HG02884 (cell line): ENCODE results near the gene TMEM273.
"Not testable (repeated sequence)": the region's sequence is repeated elsewhere in the genome, so short reads cannot be mapped to it uniquely, and the experiment has no call there.

ENCODE experiments used
- ATAC-seq: cut with Tn5 transposase; IDR thresholded peaks from one replicate; pipeline ENCODE4 v1.9.1; 2021; ENCODE audit warnings: mild to moderate bottlenecking, moderate library complexity; ENCODE audit not compliant: unreplicated experiment

The TMEM273 gene

DNA sequence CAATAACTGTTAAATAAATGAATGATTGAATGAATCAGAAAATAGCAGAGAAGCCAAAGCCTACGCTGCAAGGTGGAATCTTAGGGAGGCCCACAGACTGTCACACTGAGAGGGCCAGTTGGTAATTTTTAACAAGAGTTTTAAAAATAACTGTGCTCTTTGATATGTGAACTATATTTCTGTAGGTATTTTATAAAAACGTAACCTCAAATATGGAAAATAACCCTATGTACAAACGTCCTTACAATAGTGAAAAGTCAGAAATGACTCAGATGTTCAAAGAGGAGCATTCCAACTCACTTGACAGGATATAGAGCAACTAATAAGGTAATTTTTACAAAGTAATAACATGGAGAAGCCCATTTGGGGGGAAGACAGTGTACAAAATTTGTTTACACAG is 18.9 kb upstream of the TMEM273 start:
- ATAC-seq = peak; percentile 72

GRCh38 chr10:49205206-49205605 is 17.0 kb upstream of the TMEM273 start:
- ATAC-seq = no peak

GRCh38 chr10:49204119-49204518 is 15.9 kb upstream of the TMEM273 start:
- ATAC-seq = no peak

DNA sequence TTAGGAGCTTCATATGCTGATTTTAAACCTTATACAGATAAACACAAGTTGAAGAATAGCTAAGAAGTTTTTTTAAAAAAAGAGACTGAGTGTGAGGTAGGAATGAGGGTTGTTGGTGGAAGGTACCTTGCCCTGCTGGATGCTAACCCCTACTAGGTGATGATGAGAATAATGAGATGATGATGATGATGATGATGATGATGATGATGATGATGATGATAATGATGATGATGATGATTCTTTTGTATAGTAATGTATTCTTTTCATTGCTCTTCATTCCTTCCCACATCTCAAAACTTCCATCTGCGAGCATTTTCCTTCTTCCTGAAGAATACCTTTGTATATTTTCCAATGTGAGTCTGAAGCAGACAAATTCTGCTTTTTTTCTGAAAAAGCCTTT is 14.1 kb upstream of the TMEM273 start:
- no peak for ATAC-seq

DNA sequence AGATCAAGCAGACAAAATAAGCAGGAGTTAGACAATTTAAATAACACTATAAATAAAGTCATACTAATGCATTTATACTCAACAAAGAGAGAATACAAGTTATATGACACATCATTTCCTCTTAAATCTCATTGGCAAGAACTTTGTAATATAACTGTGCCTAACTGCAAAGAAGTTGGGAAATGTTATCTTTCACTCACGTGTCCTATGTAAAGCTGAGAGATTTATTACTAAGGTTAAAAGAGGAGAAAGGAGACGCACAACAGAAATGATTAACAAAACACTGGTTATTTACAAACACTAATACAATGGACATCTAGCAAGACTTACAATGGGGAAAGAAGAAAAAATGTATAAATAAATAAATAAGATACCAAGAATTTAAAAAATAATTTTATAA is 12.7 kb upstream of the TMEM273 start:
- ATAC-seq = no peak

DNA sequence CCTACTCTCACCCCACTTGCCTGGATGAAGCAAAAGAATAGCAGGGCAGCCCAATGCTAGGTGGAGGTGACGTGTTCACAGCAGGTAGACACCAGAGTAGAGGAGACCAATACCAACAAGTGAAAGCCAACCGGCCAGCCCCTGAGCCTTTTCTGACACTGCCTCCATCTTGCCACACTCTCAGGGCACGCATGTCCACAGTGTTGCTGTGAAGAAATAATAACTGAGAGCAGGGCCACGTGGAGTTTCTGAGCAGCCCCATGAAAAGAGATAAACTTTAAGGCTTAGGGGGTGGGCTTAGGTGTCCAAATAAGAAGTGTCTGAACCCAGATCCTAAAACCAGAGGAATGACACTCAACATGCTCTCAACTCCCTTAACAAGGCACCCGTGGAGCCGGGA is 9.0 kb upstream of the TMEM273 start:
- no peak for ATAC-seq

DNA sequence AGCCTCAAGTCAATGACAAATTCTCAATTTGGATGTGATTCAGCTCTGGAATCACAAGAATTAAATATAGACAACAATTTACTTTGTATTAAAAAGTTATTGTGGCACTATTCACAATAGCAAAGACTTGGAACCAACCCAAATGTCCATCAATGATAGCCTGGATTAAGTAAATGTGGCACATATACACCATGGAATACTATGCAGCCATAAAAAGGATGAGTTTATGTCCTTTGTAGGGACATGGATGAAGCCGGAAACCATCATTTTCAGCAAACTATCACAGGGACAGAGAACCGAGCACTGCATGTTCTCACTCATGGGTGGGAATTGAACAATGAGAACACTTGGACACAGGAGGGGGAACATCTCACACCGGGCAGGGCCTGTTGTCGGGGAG is 7.7 kb upstream of the TMEM273 start:
- ATAC-seq = not testable (repeated sequence)

DNA sequence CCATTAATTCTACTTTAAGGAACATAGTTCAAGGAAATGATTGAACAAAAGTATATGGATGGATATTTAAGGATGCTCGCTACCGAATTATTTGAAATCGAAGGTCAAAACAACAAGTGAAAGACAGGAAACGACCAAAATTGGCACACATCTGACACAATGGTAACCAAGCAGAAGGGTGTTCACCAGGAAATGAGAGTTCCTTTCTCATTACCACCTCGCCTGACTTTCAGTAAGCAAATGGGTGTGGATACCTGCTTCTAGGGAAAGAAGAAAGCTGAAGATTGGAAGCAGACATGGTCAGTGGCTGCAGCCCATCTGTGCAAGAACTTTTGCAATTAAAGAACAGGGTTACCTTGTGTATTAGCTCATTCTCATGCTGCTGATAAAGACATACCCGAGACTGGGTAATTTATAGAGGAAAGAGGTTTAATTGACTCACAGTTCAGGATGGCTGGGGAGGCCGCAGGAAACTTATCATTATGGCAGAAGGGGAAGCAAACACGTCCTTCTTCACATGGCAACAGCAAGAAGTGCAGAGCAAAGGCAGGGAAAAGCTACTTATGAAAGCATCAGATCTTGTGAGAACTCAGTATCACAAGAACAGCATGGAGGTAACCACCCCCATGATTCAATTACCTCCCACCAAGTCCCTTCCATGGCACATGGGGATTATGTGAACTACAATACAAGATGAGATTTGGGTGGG is 6.2 kb upstream of the TMEM273 start:
- ATAC-seq = no peak

- ATAC-seq = no peak
Measured at GRCh38 chr10:49191349-49191748, 3.2 kb upstream of the TMEM273 start.

GRCh38 chr10:49189422-49189821 is 1.2 kb upstream of the TMEM273 start:
- ATAC-seq = no peak

- ATAC-seq = no peak
Measured at GRCh38 chr10:49187044-49187484, 1.1 kb downstream of the TMEM273 start.

GRCh38 chr10:49186613-49187012 is 1.6 kb downstream of the TMEM273 start:
- ATAC-seq = no peak

DNA sequence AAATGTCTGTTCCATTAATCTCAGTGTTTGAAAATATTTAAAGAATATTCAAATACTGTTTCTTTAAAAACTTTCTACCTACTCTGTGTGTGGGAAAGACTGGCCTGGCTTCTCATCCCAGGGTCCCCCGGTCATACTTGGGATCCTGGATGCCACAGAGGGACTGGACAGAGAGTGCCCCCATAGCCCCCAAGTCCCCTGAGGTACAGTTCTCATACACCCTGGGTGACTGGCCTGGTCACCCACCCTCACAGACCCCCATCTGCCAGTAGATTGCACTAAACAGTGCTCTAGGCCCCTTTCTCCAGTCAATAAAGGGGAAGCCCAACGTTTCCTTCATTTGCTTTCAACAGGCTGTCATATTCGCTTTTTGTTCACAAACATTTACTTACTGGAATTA is 3.0 kb downstream of the TMEM273 start:
- no peak for ATAC-seq

- ATAC-seq = no peak
Measured at GRCh38 chr10:49184642-49185111, 3.5 kb downstream of the TMEM273 start.

- ATAC-seq = no peak
Measured at GRCh38 chr10:49183596-49184542, 4.3 kb downstream of the TMEM273 start.

DNA sequence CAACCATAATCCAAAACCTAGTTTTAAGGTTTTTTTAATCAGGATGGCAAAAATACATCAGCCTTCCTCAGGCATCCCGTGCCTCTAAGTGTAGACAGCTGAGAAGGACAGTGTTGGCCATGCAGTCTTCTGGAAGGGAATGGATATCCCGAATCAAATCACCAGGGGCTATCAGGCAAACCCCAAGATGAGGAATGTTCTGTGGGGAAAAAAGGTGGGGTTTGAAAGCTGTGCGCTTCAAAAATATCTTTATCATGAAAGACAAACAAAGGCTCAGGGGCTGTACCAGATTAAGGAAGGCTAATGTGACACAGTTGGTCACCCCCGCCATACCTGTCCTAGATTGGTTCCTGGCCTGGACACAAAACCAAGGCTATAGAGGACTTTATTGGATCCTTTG is 5.4 kb downstream of the TMEM273 start:
- no peak for ATAC-seq

- no peak for ATAC-seq
Measured at GRCh38 chr10:49180444-49180860, 7.7 kb downstream of the TMEM273 start.

GRCh38 chr10:49179699-49180443 is 8.3 kb downstream of the TMEM273 start:
- ATAC-seq = no peak

- ATAC-seq = no peak
Measured at GRCh38 chr10:49178489-49179471, 9.4 kb downstream of the TMEM273 start.
